Measurements from ENCODE around the gene CTXN1.

CTXN1 gene

GRCh38 chr19:7905859-7906258 is 20.1 kb downstream of the CTXN1 start:
- WGBS (ENCODE audit: insufficient coverage, insufficient read length) = no CpG with 5 or more reads among the region's 10 CpGs
- H3K4me3 ChIP-seq (ENCODE audit: low read length) = no peak overlapping the region
- H3K9me3 ChIP-seq (ENCODE audit: control insufficient read depth, insufficient read depth, low read length) = no peaks in the 10 kb centered on the region
- H3K27me3 ChIP-seq (ENCODE audit: control insufficient read depth, insufficient read depth, low read length) = no peaks in the 10 kb centered on the region
- no peak for DNase-seq (ENCODE audit: low read depth, low spot score)
- H3K4me1 ChIP-seq (ENCODE audit: control insufficient read depth, insufficient read depth, low read length) = no peaks in the 10 kb centered on the region
- H3K36me3 ChIP-seq (ENCODE audit: control insufficient read depth, insufficient read depth, low read length) = peaks cover 16% of the 10 kb centered on the region
- H3K27ac ChIP-seq (ENCODE audit: low read length) = no peak overlapping the region

GRCh38 chr19:7905268-7905667 is 20.7 kb downstream of the CTXN1 start:
- no CpG with 5 or more reads among the region's 10 CpGs for WGBS (ENCODE audit: insufficient coverage, insufficient read length)
- no peaks in the 10 kb centered on the region for H3K27me3 ChIP-seq (ENCODE audit: control insufficient read depth, insufficient read depth, low read length)
- no peak overlapping the region for H3K4me3 ChIP-seq (ENCODE audit: low read length)
- no peak overlapping the region for H3K27ac ChIP-seq (ENCODE audit: low read length)
- no peak for DNase-seq (ENCODE audit: low read depth, low spot score)
- no peaks in the 10 kb centered on the region for H3K9me3 ChIP-seq (ENCODE audit: control insufficient read depth, insufficient read depth, low read length)
- no peaks in the 10 kb centered on the region for H3K4me1 ChIP-seq (ENCODE audit: control insufficient read depth, insufficient read depth, low read length)
- H3K36me3 ChIP-seq (ENCODE audit: control insufficient read depth, insufficient read depth, low read length) = peaks cover 10% of the 10 kb centered on the region

GRCh38 chr19:7904074-7905020 is 21.6 kb downstream of the CTXN1 start:
- Histone ChIP-seq H3K4me1 (ENCODE audit: control insufficient read depth, insufficient read depth, low read length) (no peaks in the 10 kb centered on the region), H3K27ac (ENCODE audit: low read length) (no peak overlapping the region), H3K36me3 (ENCODE audit: control insufficient read depth, insufficient read depth, low read length) (peaks cover 7% of the 10 kb centered on the region; the same call in 1 of the 2 replicates), H3K27me3 (ENCODE audit: control insufficient read depth, insufficient read depth, low read length) (no peaks in the 10 kb centered on the region), H3K9me3 (ENCODE audit: control insufficient read depth, insufficient read depth, low read length) (no peaks in the 10 kb centered on the region), H3K4me3 (ENCODE audit: low read length) (peak overlapping the region; percentile 61)
- WGBS (ENCODE audit: insufficient coverage, insufficient read length) = no CpG with 5 or more reads among the region's 68 CpGs
- no peak for DNase-seq (ENCODE audit: low read depth, low spot score)

GRCh38 chr19:7903244-7904073 is 22.5 kb downstream of the CTXN1 start, which contains the start of gene MAP2K7:
Gene MAP2K7 (plus strand): TSS chr19:7903877. CDS start chr19:7903945, 68 bp downstream.
- Histone ChIP-seq H3K4me1 (ENCODE audit: control insufficient read depth, insufficient read depth, low read length) (no peaks in the 10 kb centered on the region), H3K27me3 (ENCODE audit: control insufficient read depth, insufficient read depth, low read length) (no peaks in the 10 kb centered on the region), H3K36me3 (ENCODE audit: control insufficient read depth, insufficient read depth, low read length) (peaks cover 4% of the 10 kb centered on the region; the same call in 1 of the 2 replicates), H3K4me3 (ENCODE audit: low read length) (peak within 1 kb of the TSS; percentile 61), H3K9me3 (ENCODE audit: control insufficient read depth, insufficient read depth, low read length) (no peaks in the 10 kb centered on the region), H3K27ac (ENCODE audit: low read length) (no peak within 1 kb of the TSS)
- WGBS (ENCODE audit: insufficient coverage, insufficient read length) = no CpG with 5 or more reads among the region's 89 CpGs
- DNase-seq (ENCODE audit: low read depth, low spot score) = peak; percentile 100

GRCh38 chr19:7902796-7903243 is 23.1 kb downstream of the CTXN1 start:
- no peaks in the 10 kb centered on the region for H3K4me1 ChIP-seq (ENCODE audit: control insufficient read depth, insufficient read depth, low read length)
- H3K27ac ChIP-seq (ENCODE audit: low read length) = no peak overlapping the region
- no peaks in the 10 kb centered on the region for H3K9me3 ChIP-seq (ENCODE audit: control insufficient read depth, insufficient read depth, low read length)
- H3K4me3 ChIP-seq (ENCODE audit: low read length) = peak overlapping the region; percentile 28; the same call in 1 of the 2 replicates
- H3K27me3 ChIP-seq (ENCODE audit: control insufficient read depth, insufficient read depth, low read length) = no peaks in the 10 kb centered on the region
- no CpG with 5 or more reads among the region's 20 CpGs for WGBS (ENCODE audit: insufficient coverage, insufficient read length)
- peaks cover 4% of the 10 kb centered on the region; the same call in 1 of the 2 replicates for H3K36me3 ChIP-seq (ENCODE audit: control insufficient read depth, insufficient read depth, low read length)
- no peak for DNase-seq (ENCODE audit: low read depth, low spot score)

DNA sequence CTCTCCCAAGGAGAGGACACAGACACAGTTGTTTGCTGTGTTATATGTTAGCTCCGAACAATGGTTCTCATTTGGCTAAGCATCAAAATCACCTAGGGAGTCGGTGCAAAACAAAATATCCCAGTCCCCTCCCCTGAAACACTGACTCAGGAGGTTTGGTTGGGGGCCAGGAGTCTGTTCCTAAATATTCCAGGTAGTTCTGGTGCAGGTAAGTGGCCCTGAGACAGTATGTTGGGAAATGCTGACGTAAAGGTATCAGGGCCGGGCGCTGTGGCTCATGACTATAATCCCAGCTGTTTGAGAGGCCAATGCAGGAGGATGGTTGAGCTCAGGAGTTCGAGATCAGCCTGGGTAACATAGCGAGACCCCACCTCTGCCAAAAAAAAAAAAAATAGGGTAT is 24.6 kb downstream of the CTXN1 start:
- Histone ChIP-seq H3K36me3 (ENCODE audit: control insufficient read depth, insufficient read depth, low read length) (no peaks in the 10 kb centered on the region), H3K27me3 (ENCODE audit: control insufficient read depth, insufficient read depth, low read length) (no peaks in the 10 kb centered on the region), H3K27ac (ENCODE audit: low read length) (no peak overlapping the region), H3K4me3 (ENCODE audit: low read length) (no peak overlapping the region), H3K4me1 (ENCODE audit: control insufficient read depth, insufficient read depth, low read length) (no peaks in the 10 kb centered on the region), H3K9me3 (ENCODE audit: control insufficient read depth, insufficient read depth, low read length) (no peaks in the 10 kb centered on the region)
- no peak for DNase-seq (ENCODE audit: low read depth, low spot score)
- WGBS (ENCODE audit: insufficient coverage, insufficient read length) = no CpG with 5 or more reads among the region's 7 CpGs

- Histone ChIP-seq H3K27ac (ENCODE audit: low read length) (no peak overlapping the region), H3K4me3 (ENCODE audit: low read length) (no peak overlapping the region), H3K27me3 (ENCODE audit: control insufficient read depth, insufficient read depth, low read length) (no peaks in the 10 kb centered on the region), H3K36me3 (ENCODE audit: control insufficient read depth, insufficient read depth, low read length) (no peaks in the 10 kb centered on the region), H3K9me3 (ENCODE audit: control insufficient read depth, insufficient read depth, low read length) (no peaks in the 10 kb centered on the region), H3K4me1 (ENCODE audit: control insufficient read depth, insufficient read depth, low read length) (no peaks in the 10 kb centered on the region)
- WGBS (ENCODE audit: insufficient coverage, insufficient read length) = no CpG with 5 or more reads among the region's 3 CpGs
- no peak for DNase-seq (ENCODE audit: low read depth, low spot score)
Observed at GRCh38 chr19:7900931-7901330, 25.0 kb downstream of the CTXN1 start.

DNA sequence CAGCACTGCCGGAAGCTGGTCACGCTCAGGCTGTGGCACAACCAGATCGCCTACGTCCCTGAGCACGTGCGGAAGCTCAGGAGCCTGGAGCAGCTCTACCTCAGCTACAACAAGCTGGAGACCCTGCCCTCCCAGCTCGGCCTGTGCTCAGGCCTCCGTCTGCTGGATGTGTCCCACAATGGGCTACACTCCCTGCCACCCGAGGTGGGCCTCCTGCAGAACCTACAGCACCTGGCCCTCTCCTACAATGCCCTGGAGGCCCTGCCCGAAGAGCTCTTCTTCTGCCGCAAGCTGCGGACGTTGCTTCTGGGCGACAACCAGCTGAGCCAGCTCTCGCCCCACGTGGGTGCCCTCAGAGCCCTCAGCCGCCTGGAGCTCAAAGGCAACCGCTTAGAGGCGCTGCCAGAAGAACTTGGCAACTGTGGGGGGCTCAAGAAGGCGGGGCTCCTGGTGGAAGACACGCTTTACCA is 25.5 kb downstream of the CTXN1 start:
- H3K27ac ChIP-seq (ENCODE audit: low read length) = no peak overlapping the region
- H3K27me3 ChIP-seq (ENCODE audit: control insufficient read depth, insufficient read depth, low read length) = no peaks in the 10 kb centered on the region
- no peaks in the 10 kb centered on the region for H3K36me3 ChIP-seq (ENCODE audit: control insufficient read depth, insufficient read depth, low read length)
- H3K4me3 ChIP-seq (ENCODE audit: low read length) = no peak overlapping the region
- H3K4me1 ChIP-seq (ENCODE audit: control insufficient read depth, insufficient read depth, low read length) = no peaks in the 10 kb centered on the region
- no peak for DNase-seq (ENCODE audit: low read depth, low spot score)
- WGBS (ENCODE audit: insufficient coverage, insufficient read length) = no CpG with 5 or more reads among the region's 21 CpGs
- H3K9me3 ChIP-seq (ENCODE audit: control insufficient read depth, insufficient read depth, low read length) = no peaks in the 10 kb centered on the region

DNA sequence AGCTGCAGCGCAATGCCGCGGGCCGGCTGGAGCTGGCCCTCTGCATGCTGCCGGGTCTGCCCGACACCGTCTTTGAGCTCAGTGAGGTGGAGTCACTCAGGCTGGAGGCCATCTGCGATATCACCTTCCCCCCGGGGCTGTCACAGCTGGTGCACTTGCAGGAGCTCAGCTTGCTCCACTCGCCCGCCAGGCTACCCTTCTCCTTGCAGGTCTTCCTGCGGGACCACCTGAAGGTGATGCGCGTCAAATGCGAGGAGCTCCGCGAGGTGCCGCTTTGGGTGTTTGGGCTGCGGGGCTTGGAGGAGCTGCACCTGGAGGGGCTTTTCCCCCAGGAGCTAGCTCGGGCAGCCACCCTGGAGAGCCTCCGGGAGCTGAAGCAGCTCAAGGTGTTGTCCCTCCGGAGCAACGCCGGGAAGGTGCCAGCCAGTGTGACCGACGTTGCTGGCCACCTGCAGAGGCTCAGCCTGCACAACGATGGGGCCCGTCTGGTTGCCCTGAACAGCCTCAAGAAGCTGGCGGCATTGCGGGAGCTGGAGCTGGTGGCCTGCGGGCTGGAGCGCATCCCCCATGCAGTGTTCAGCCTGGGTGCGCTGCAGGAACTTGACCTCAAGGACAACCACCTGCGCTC is 26.1 kb downstream of the CTXN1 start:
- no peaks in the 10 kb centered on the region for H3K4me1 ChIP-seq (ENCODE audit: control insufficient read depth, insufficient read depth, low read length)
- no peak overlapping the region for H3K4me3 ChIP-seq (ENCODE audit: low read length)
- H3K27me3 ChIP-seq (ENCODE audit: control insufficient read depth, insufficient read depth, low read length) = no peaks in the 10 kb centered on the region
- no peak overlapping the region for H3K27ac ChIP-seq (ENCODE audit: low read length)
- no CpG with 5 or more reads among the region's 34 CpGs for whole genome bisulfite sequencing (ENCODE audit: insufficient coverage, insufficient read length)
- H3K9me3 ChIP-seq (ENCODE audit: control insufficient read depth, insufficient read depth, low read length) = no peaks in the 10 kb centered on the region
- H3K36me3 ChIP-seq (ENCODE audit: control insufficient read depth, insufficient read depth, low read length) = no peaks in the 10 kb centered on the region
- DNase-seq (ENCODE audit: low read depth, low spot score) = no peak

DNA sequence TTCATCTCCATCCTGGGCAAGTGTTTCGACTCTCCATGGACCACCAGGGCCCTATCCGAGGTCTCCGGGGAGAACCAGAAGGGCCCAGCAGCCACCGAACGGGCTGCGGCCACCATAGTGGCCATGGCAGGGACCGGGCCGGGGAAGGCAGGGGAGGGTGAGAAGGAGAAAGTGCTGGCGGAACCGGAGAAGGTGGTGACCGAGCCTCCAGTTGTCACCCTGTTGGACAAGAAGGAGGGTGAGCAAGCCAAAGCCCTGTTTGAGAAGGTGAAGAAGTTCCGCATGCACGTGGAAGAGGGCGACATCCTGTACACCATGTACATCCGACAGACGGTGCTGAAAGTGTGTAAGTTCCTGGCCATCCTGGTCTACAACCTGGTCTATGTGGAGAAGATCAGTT is 27.0 kb downstream of the CTXN1 start:
- DNase-seq (ENCODE audit: low read depth, low spot score) = no peak
- H3K4me1 ChIP-seq (ENCODE audit: control insufficient read depth, insufficient read depth, low read length) = no peaks in the 10 kb centered on the region
- H3K36me3 ChIP-seq (ENCODE audit: control insufficient read depth, insufficient read depth, low read length) = no peaks in the 10 kb centered on the region
- no peak overlapping the region for H3K27ac ChIP-seq (ENCODE audit: low read length)
- H3K9me3 ChIP-seq (ENCODE audit: control insufficient read depth, insufficient read depth, low read length) = no peaks in the 10 kb centered on the region
- no peaks in the 10 kb centered on the region for H3K27me3 ChIP-seq (ENCODE audit: control insufficient read depth, insufficient read depth, low read length)
- H3K4me3 ChIP-seq (ENCODE audit: low read length) = no peak overlapping the region
- no CpG with 5 or more reads among the region's 16 CpGs for WGBS (ENCODE audit: insufficient coverage, insufficient read length)

Measured in iPS DF 6.9 (cell line).